GM19468 (cell line): ENCODE results near the gene ZNHIT1.
A peak's percentile ranks its signal among the peaks of the same experiment; 100 is the strongest.
"Not testable (repeated sequence)": the region's sequence is repeated elsewhere in the genome, so short reads cannot be mapped to it uniquely, and the experiment has no call there.

ENCODE experiments used
- ATAC-seq: cut with Tn5 transposase; IDR thresholded peaks from one replicate; pipeline ENCODE4 v1.9.1; 2021; ENCODE audit warnings: mild to moderate bottlenecking, moderate library complexity, moderate number of reproducible peaks; ENCODE audit not compliant: unreplicated experiment; ENCODE audit errors: extremely low read depth

The ZNHIT1 gene

GRCh38 chr7:101239191-101239950 is 21.4 kb downstream of the ZNHIT1 start:
- no peak for ATAC-seq

- ATAC-seq = no peak
Observed at GRCh38 chr7:101239951-101240220, 21.9 kb downstream of the ZNHIT1 start.

DNA sequence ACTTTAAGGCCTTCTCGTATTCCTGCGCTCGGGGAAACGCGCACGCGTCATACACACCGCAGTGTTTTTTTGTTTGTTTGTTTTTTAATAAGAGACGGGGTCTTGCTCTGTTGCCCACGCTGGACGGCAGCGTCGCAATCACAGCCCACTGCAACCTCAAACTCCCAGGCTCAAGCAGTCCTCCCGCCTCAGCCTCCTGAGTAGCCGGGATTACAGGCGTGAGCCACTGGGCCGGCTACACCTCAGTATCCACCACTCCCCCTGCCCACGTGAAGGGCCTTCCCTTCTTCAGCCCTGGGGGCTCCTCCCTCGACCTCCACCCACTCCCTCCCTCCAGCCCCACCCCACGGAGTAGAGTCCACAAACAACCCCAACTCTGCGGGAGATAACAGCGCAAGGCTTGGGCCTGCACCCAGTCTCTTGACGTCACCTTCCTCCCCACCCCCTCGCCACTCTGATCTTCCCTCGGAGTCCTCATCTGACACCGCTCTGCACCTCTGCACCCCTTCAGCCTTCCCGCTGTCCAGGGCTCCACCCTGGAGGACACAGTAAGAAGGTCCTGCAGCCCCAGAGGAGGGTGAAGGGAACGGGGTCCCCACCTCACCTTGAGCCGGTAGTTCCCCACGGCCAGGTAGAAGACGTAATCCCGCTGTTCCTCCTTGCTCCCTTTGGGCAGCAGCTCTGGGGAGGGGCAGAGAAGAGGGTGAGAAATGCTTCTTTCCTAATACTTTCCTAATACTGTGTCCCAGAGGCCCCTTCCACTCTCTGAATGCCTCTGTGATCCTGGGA is 22.5 kb downstream of the ZNHIT1 start:
- no peak for ATAC-seq

DNA sequence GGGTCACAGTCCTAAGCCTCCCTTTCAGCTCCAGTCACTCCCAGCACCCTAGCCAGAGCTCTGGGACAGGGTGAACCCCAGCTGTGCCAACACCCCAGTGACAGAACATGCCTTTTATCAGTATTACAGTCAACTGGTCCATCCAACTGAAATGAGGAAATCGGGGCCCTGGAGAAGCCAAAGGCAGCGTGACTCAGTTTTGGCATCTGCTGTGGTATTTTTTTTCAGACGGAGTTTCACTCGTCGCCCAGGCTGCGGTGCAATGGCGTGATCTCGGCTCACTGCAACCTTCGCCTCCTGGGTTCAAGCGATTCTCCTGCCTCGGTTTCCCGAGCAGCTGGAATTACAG is 23.0 kb downstream of the ZNHIT1 start:
- no peak for ATAC-seq

- no peak for ATAC-seq
Observed at GRCh38 chr7:101241443-101242349, 23.7 kb downstream of the ZNHIT1 start.

GRCh38 chr7:101243646-101244374 is 25.8 kb downstream of the ZNHIT1 start:
- ATAC-seq = no peak

GRCh38 chr7:101244375-101245146 is 26.6 kb downstream of the ZNHIT1 start, which contains the start of gene FIS1:
Gene FIS1, minus strand, starts transcription at chr7:101245081. Its CDS starts 77 bp downstream, at chr7:101245004.
- peak; percentile 85 for ATAC-seq

GRCh38 chr7:101245147-101245668 is 27.2 kb downstream of the ZNHIT1 start:
- ATAC-seq = no peak

GRCh38 chr7:101248276-101248675 is 30.3 kb downstream of the ZNHIT1 start:
- no peak for ATAC-seq

DNA sequence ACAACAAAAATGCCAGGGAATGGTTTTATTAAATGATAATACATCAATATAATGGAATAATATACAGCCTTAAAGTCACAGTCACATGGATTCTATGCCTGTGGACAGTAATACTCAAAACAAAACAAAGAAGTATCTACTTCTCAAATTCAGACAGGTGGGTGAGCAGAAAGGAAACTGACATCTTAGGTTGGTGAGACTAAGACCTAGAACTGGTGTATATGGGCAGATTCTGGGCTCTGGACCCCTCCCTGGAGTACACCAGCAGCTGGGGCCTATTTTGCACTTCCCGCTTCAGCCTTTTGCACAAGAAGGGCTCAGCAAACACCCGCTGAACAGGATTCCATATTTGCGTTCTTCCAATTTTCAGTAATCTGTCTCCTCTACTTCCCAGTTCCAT is 32.4 kb downstream of the ZNHIT1 start:
- ATAC-seq = no peak

DNA sequence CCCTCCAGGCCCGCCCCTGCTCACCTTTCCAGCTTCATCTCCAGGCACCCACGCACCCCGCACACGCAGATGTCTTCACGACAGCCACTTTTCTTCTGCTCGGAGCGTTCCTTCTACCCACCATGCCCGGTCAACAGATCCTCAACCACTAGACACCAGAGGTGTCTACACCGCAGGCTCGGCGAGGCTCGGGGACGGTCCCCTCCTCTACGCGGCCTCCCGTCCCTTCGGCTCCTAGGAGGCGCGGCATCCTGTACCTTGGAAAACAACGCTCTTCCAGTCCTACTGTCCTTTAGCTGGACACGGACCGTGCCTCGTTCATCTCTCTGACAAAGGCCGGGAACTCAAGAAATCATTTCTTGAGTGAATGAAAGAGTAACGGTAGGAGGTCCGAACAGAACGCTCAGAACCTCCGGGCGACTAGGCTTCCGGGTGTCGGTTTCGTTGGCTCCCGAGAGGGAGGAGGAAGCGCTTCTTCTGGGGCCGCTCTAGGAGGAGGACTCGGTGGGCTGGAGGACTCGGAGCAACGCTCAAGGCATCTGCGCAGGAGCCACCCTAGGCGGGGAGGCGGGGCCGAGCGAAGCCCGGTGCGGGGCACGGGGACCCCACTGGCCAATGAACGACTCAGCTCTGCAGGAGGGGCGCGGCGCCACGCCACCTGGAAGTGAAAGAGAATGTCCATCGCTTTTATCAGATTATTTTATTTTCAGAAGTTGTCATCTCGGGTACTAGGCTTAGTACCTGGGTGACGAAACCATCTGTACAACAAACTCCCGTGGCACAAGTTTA is 34.1 kb downstream of the ZNHIT1 start:
- peak; percentile 86 for ATAC-seq

GRCh38 chr7:101253199-101253598 is 35.2 kb downstream of the ZNHIT1 start:
- not testable (repeated sequence) for ATAC-seq

- ATAC-seq = no peak
Observed at GRCh38 chr7:101255796-101256195, 37.8 kb downstream of the ZNHIT1 start.

DNA sequence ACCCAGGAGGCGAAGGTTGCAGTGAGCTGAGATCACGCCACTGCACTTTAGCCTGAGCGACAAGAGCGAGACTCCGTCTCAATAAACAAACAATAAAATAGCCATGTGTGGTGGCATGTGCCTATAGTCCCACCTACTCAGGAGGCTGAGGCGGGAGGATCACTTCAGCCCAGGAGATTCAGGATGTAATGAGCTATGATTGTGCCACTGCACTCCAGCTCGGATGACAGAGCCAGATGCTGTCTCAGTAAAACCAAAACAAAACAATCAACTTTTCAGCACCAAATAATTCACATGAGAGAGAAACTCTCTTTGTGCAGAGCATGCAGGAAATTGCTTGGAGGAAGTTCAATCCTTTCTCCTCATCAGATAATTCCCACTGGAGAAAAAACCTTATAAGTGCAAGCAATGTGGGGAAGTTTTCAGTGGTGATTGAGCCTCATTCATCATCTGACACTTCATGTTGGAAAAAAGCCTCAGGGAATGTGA is 40.3 kb downstream of the ZNHIT1 start:
- ATAC-seq = no peak

- ATAC-seq = not testable (repeated sequence)
Observed at GRCh38 chr7:101264102-101264706, 46.2 kb downstream of the ZNHIT1 start.

GRCh38 chr7:101265622-101266516 is 47.9 kb downstream of the ZNHIT1 start:
- ATAC-seq = no peak

GRCh38 chr7:101269664-101270063 is 51.7 kb downstream of the ZNHIT1 start:
- ATAC-seq = no peak
